GM23338 (cell line): Measurements from ENCODE around the gene PHLDB3. TPM values are rescaled to one million over a fixed set of nuclear protein-coding genes. Genes with fewer than 3 reads are reported as not detected.

Source experiments
- polyA plus RNA-seq: library from polyadenylated mRNA; unstranded; fragments of >200 nt; fragmentation: Nextera tagmentation; extraction: Ambion mirVana; gene quantifications from 2 replicates; pipeline ENCODE4 v1.2.1, GENCODE V29; 2016
- total RNA-seq: library from RNA; depleted of rRNA; stranded (reverse); fragments of >200 nt; shearing (Covaris generic); gene quantifications from 2 replicates; pipeline ENCODE4 v1.2.3, GENCODE V29; 2014; rRNA removed

The PHLDB3 gene
- total and polyA plus RNA-seq, 2 experiments from 2014 or later = 6.3 to 15.4 TPM

Other genes with a start within 250 kb of the PHLDB3 start
- gene PSG9, start 235.2 kb downstream of the PHLDB3 start, total RNA-seq = not detected in 2 replicates
- gene PSG9, start 235.2 kb downstream of the PHLDB3 start, polyA plus RNA-seq = not detected in 2 replicates
- gene CD177, start 151.1 kb downstream of the PHLDB3 start, total RNA-seq = 0.90 and 2.9 TPM in 2 replicates
- 0.50 TPM in 1 of 2 replicates, not detected in the other for gene CD177, start 151.1 kb downstream of the PHLDB3 start, polyA plus RNA-seq
- gene TEX101, start 89.9 kb downstream of the PHLDB3 start, total RNA-seq = not detected in 2 replicates
- not detected in 2 replicates for gene TEX101, start 89.9 kb downstream of the PHLDB3 start, polyA plus RNA-seq
- 3.0 and 3.3 TPM in 2 replicates for gene LYPD3, start 39.1 kb downstream of the PHLDB3 start, total RNA-seq
- 4.1 and 4.6 TPM in 2 replicates for gene LYPD3, start 39.1 kb downstream of the PHLDB3 start, polyA plus RNA-seq
- gene ETHE1, start 22.5 kb upstream of the PHLDB3 start, total RNA-seq = 23.2 and 25.5 TPM in 2 replicates
- gene ETHE1, start 22.5 kb upstream of the PHLDB3 start, polyA plus RNA-seq = 8.9 and 11.1 TPM in 2 replicates
- 0.10 TPM in 1 of 2 replicates, not detected in the other for gene ZNF575, start 28.4 kb upstream of the PHLDB3 start, total RNA-seq
- 0.42 and 0.65 TPM in 2 replicates for gene ZNF575, start 28.4 kb upstream of the PHLDB3 start, polyA plus RNA-seq
- gene XRCC1, start 70.8 kb upstream of the PHLDB3 start, total RNA-seq = 45.8 and 49.5 TPM in 2 replicates
- 32.0 and 35.3 TPM in 2 replicates for gene XRCC1, start 70.8 kb upstream of the PHLDB3 start, polyA plus RNA-seq
- 4.3 and 7.8 TPM in 2 replicates for gene PINLYP, start 71.1 kb upstream of the PHLDB3 start, total RNA-seq
- 11.1 and 12.1 TPM in 2 replicates for gene PINLYP, start 71.1 kb upstream of the PHLDB3 start, polyA plus RNA-seq
- gene IRGQ, start 91.4 kb upstream of the PHLDB3 start, total RNA-seq = 49.6 and 72.7 TPM in 2 replicates
- gene IRGQ, start 91.4 kb upstream of the PHLDB3 start, polyA plus RNA-seq = 8.4 and 8.7 TPM in 2 replicates
- 5.9 and 14.1 TPM in 2 replicates for gene ZNF576, start 91.8 kb upstream of the PHLDB3 start, total RNA-seq
- 15.5 and 16.9 TPM in 2 replicates for gene ZNF576, start 91.8 kb upstream of the PHLDB3 start, polyA plus RNA-seq
- gene SRRM5, start 107.3 kb upstream of the PHLDB3 start, total RNA-seq = not detected in 2 replicates
- 0.08 and 0.17 TPM in 2 replicates for gene SRRM5, start 107.3 kb upstream of the PHLDB3 start, polyA plus RNA-seq
- 21.6 and 23.9 TPM in 2 replicates for gene ZNF428, start 114.9 kb upstream of the PHLDB3 start, total RNA-seq
- 21.1 and 22.5 TPM in 2 replicates for gene ZNF428, start 114.9 kb upstream of the PHLDB3 start, polyA plus RNA-seq
- 21.2 and 26.0 TPM in 2 replicates for gene CADM4, start 135.1 kb upstream of the PHLDB3 start, total RNA-seq
- 3.7 TPM in 2 replicates for gene CADM4, start 135.1 kb upstream of the PHLDB3 start, polyA plus RNA-seq
- gene PLAUR, start 165.4 kb upstream of the PHLDB3 start, total RNA-seq = 11.1 and 16.5 TPM in 2 replicates
- 20.6 and 21.3 TPM in 2 replicates for gene PLAUR, start 165.4 kb upstream of the PHLDB3 start, polyA plus RNA-seq
- gene IRGC, start 211.3 kb upstream of the PHLDB3 start, total RNA-seq = not detected in 2 replicates
- gene IRGC, start 211.3 kb upstream of the PHLDB3 start, polyA plus RNA-seq = not detected in 2 replicates